HG02763 (cell line): ENCODE results near the gene ZIC5.

Experiments used
- ATAC-seq: cut with Tn5 transposase; IDR thresholded peaks from one replicate; pipeline ENCODE4 v1.9.1; 2021; ENCODE audit warnings: mild to moderate bottlenecking, moderate library complexity; ENCODE audit not compliant: unreplicated experiment

ZIC5 gene

DNA sequence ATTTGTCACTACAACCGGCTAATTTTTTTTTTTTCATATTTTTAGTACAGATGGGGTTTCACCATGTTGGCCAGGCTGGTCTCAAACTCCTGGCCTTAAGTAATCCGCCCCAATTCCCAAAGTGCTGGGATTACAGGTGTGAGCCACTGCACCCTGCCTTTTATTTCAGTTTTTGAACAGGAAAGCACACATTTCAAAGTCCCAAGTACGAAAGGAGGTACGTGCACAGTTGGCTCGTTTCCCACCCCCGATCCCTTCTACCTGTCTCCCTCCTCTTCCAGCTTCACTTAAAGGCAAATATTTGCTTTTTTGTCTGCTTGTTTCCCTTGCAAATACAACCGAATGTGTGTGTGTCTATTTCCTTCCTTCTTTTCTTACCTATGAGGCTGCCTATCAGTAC lies 30.5 kb downstream of the ZIC5 start:
- no peak for ATAC-seq

GRCh38 chr13:99938635-99939034 lies 32.9 kb downstream of the ZIC5 start:
- no peak for ATAC-seq

DNA sequence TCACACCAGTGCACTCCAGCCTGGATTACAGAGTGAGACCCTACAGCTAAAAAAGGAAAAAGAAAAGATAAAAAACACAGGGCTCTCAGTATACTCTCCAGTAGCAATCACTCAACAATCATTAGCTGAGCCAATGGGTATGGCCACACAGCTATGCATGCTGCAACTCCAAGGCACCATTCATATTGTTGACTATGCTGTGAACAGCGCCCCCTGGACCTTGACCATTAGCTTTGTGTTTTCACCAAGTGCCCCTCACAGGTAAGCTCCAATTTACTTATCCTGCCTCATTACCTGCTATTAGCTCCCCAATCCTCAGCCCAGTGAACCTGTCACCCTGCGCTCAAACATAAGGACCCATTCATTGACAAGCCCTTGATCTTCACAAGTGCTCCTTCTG lies 35.8 kb downstream of the ZIC5 start:
- no peak for ATAC-seq

DNA sequence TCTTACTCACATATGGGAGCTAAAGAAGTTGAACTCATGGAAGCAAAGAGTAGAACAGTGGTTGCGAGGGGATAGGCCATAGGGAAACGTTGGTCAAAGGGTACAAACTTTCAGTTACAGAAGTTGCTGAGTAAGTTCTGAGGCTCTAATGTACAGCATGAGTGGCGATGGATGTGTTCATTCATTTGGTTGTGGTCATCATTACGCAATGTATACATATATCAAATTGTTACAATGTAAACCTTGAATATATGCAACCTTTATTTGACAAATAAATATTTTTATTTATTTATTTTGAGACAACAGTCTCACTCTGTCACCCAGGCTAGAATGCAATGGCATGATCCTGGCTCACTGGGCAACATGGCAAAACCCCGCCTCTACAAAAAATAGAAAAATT lies 38.7 kb downstream of the ZIC5 start:
- ATAC-seq = no peak

DNA sequence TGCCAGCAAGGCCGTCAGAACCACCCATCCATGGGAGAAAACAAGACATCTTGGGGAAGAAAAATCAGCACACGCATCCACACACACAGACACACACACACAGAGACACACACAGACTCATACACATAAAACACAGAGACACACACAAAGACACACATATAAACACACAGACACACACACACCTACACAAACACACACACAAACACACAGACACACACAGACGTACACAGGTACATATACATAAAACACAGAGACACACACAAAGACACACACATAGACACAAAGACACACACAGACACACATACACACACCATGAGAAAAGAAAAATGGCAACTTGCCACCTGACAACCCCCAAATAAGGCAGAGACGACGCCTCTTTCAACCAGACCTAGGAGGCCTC lies 40.6 kb downstream of the ZIC5 start:
- no peak for ATAC-seq

DNA sequence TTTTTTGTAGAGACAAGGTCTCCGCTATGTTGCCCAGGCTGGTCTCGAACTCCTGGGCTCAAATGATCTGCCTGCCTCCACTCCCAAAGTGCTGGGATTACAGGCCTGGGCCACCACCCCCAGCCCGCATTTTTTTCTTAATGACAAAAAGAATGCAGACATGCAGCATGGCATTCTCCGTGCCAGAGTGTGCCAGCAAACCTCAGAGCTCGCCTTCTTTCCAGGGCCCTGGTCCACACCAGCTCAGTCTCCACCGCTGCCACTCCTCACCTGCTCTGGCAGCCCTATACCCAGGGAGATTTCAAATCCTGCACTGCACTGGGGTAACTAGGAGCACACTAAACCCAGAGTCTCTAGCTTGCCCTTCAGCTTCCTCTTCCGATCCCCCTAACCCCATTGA lies 41.7 kb downstream of the ZIC5 start:
- ATAC-seq = no peak

DNA sequence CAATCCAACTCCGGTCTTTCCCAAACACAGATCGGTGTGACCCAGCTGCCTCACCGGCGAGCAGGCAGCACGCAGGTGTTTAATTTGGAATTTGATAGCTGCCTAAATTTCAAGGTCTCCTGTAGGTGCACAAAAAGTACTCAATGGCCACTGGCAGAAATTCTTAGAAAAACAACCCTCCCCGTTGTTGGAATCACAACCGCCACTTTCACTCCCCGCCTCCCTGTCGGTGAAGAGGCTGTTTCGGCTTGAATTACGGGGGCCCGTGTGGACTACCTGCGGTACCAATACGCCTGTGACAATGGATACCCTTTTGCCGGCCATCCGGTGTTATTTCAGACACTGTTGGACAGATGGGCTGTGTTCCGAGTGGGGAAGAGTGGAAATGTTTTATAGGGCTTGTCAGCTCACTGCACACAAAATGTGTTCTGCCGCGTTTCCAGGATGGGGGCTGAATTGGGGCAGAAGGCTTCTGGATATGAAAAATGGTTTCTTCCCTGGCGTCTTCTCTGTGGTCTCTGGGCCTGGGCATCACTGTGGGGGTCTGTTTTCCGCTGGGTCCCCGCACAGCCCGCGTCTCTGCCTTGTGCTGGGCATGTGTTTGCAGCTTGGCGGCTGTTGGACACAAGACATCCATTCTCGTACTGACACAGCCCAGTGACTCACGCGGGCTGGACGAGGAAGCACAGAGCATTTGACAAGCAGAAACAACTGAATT lies 45.4 kb downstream of the ZIC5 start:
- no peak for ATAC-seq

GRCh38 chr13:99923877-99924582 lies 47.5 kb downstream of the ZIC5 start:
- ATAC-seq = no peak

- no peak for ATAC-seq
Observed at GRCh38 chr13:99922631-99923404, 48.7 kb downstream of the ZIC5 start.

DNA sequence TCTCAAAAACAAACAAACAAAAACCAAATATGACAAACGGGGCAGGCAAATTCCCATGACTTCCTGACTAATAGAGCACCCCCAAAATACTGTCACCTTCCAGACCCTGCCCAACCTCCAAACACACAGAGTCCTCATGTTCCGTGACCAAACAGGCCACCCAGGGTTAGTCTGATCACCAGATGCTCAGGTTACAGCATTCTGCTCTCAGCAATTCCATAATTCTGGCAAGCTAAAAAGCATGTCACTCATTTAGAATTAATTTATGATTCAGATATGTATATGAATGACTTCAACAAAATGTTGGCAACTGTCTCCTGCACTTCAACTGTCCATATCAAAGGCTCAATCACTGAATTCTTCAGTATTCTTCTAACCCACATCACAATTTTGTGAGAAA lies 52.4 kb downstream of the ZIC5 start:
- no peak for ATAC-seq

- no peak for ATAC-seq
Observed at GRCh38 chr13:99916366-99917103, 55.0 kb downstream of the ZIC5 start.

GRCh38 chr13:99913167-99913566 lies 58.4 kb downstream of the ZIC5 start:
- ATAC-seq = no peak
